Mucosa of descending colon (tissue), 3 donors: ENCODE measurements around the gene PTPRT. TPM values are rescaled to one million over a fixed set of nuclear protein-coding genes. Genes with fewer than 3 reads are reported as not detected.

Experiments used
- ATAC-seq: fragments of 200-7000 bp; cut with Tn5 transposase; one replicate; pipeline ENCODE4 v1.9.1; 2020; ENCODE audit warnings: mild to moderate bottlenecking, moderate library complexity
- DNase-seq, 3 donors: peaks; one replicate each; pipeline ENCODE4 v3.0.0-alpha.2; 2020
- H3K36me3 ChIP-seq: fragments of 200-600 bp; one replicate; pipeline ENCODE4 v1.8.0; 2021; ENCODE audit warnings: low read depth, mild to moderate bottlenecking
- H3K4me1 ChIP-seq: fragments of 200-600 bp; one replicate; pipeline ENCODE4 v1.8.0; 2021; ENCODE audit warnings: low read depth, mild to moderate bottlenecking
- H3K4me3 ChIP-seq: fragments of 200-600 bp; one replicate; pipeline ENCODE4 v1.8.0; 2021; ENCODE audit warnings: mild to moderate bottlenecking
- H3K9me3 ChIP-seq: fragments of 200-600 bp; one replicate; pipeline ENCODE4 v1.8.0; 2021; ENCODE audit warnings: mild to moderate bottlenecking
- CTCF ChIP-seq: fragments of 200-600 bp; IDR thresholded peaks from one replicate; pipeline ENCODE4 v1.8.0; 2022; ENCODE audit warnings: antibody characterized with exemption, mild to moderate bottlenecking
- intact Hi-C, 2 donors: fragments of 100-400 bp; cut with DNase I in 1 of 2; cut with micrococcal nuclease in 1 of 2; formaldehyde crosslinking; loops; one replicate each; pipeline versions ENCODE4 v1.11.0 to v1.11.1; 2022; cut with DNase I, micrococcal nuclease
- total RNA-seq, 3 donors: library from RNA; stranded (reverse); fragmentation: NEBNext Ultra II Directional in 2 of 3; extraction: Animal tissue kit (Norgen Biotek cat#: 25700) in 2 of 3; gene quantifications; one replicate each; pipeline versions ENCODE4 v1.2.1 to v1.2.4, GENCODE V29; 2021 to 2023
- donor health status: DM: no; HTN: no; CAD: no; lungs with moderate emphysema.
- donor health status: DM: no; HTN: no; CAD: no.
- donor health status: DM: no; HTN: yes; CAD: no.

The PTPRT gene
- total RNA-seq, 3 donors from 2014 or later, result 0.19 to 0.43 (median 0.38) TPM

DNA sequence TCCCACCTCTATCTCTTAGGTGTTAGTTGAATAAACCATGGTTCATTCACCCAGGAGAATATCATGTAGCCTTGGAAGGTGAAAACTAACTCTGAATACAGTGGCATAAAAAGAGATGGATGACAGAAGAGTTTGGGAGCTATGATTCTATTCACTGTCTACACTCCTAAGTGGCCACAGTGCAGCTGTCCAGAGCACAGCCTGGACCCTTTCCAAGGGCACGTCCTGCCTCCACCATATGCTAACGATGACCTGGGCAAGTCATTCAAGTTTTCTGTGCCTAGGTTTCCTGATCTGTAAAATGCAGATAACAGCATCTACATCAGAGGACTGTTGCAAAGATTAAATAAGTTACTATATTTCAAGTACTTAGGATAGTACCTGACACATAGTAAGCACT is 314.1 kb downstream of the PTPRT start:
- no peak for ATAC-seq
- no peak overlapping the region for H3K4me3 ChIP-seq
- no peaks in the 10 kb centered on the region for H3K4me1 ChIP-seq
- no peaks in the 10 kb centered on the region for H3K36me3 ChIP-seq
- no peak for DNase-seq
- H3K9me3 ChIP-seq, result no peaks in the 10 kb centered on the region
- intact Hi-C loops, result no loop called here
- TF ChIP-seq CTCF, result no peak

DNA sequence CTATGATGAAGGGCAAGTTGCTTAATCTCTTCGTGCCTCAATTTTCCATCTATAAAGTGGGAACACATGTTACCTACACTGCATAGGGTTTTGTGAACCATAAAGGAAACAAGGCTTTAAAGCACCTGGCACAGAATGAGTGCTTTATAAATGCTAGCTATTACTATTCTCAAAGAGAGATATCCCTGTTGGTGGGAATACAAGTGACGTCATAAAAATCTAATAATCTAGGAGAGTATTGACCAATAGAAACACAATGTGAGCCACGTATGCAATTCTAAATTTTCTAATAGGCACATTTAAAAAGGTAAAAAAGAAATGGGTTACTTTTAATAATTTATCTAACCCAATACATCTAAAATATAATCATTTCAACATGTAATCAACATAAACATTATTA is 316.4 kb downstream of the PTPRT start:
- Histone ChIP-seq H3K4me1 (no peaks in the 10 kb centered on the region), H3K4me3 (no peak overlapping the region), H3K9me3 (no peaks in the 10 kb centered on the region), H3K36me3 (no peaks in the 10 kb centered on the region)
- DNase-seq (no peak), ATAC-seq (no peak)
- intact Hi-C loops, result no loop called here
- TF ChIP-seq CTCF, result no peak

DNA sequence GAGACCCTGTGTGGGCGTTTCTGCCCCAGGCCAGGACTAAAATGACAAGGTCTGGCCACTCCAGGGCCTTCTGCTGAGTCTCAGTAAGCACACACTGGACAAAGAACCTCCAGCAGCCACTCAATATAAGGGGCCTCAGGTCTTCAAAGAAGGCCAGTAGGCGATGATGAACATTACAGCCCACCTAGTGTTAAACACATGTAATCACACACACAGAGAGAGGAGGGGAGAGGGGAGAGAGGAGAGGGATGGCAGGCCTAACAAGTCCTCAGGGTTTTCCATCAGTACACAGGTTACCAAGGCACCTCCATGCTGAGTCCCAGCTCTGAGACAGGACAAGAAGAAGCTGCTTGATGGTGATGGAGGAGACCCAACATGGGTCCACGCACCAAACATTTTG is 325.6 kb downstream of the PTPRT start:
- Histone ChIP-seq H3K36me3 (no peaks in the 10 kb centered on the region), H3K4me1 (no peaks in the 10 kb centered on the region), H3K4me3 (no peak overlapping the region), H3K9me3 (no peaks in the 10 kb centered on the region)
- TF ChIP-seq CTCF, result no peak
- no peak for ATAC-seq
- intact Hi-C loops, result no loop called here
- no peak for DNase-seq

- DNase-seq (no peak), ATAC-seq (no peak)
- H3K9me3 ChIP-seq, result no peaks in the 10 kb centered on the region
- no peaks in the 10 kb centered on the region for H3K4me1 ChIP-seq
- no peaks in the 10 kb centered on the region for H3K36me3 ChIP-seq
- intact Hi-C loops, result no loop called here
- H3K4me3 ChIP-seq, result no peak overlapping the region
- TF ChIP-seq CTCF, result no peak
Observed at GRCh38 chr20:42862446-42862845, 327.3 kb downstream of the PTPRT start.

DNA sequence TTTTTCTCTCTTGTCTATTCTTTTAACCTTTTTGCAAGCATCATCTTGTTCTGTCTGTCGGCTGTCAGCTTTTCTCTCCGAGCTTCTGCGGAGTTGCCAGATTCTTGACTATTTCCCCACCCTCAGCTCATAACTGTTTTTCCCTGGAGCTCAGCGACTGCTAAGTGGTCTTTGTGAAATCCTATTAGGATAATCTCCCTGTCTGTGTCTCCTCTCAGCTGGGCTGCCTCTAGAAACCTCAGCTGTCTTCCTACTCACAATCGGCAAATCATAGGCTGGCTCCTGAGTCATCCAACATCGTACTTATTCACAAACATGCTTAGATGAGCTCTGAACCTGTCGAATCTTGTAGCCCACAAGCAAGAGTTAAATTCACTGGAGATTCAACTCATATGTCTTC is 332.3 kb downstream of the PTPRT start:
- TF ChIP-seq CTCF, result no peak
- intact Hi-C loops, result no loop called here
- no peaks in the 10 kb centered on the region for H3K9me3 ChIP-seq
- ATAC-seq, result no peak
- H3K36me3 ChIP-seq, result no peaks in the 10 kb centered on the region
- H3K4me1 ChIP-seq, result no peaks in the 10 kb centered on the region
- H3K4me3 ChIP-seq, result no peak overlapping the region
- DNase-seq, result no peak

DNA sequence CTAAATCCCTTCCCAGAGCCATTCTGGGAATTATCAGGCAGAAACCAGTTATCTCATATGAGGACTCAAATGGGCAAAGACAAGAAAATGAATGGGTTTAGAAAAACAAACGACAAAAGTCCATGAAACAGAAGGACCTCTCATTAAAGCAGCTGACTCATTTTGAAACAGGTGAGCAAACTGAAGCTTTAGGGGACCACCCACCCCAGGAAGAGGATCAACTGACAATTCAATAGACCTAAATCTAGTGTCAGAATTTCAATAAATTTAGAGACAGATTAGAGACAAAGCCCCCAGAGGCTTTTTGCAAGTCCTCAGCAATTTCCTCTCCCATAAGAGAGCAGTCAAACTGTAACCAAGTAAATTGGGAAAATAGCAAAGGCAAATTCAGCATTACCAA is 333.8 kb downstream of the PTPRT start:
- no peak for ATAC-seq
- no peak for DNase-seq
- Histone ChIP-seq H3K36me3 (no peaks in the 10 kb centered on the region), H3K4me1 (no peaks in the 10 kb centered on the region), H3K4me3 (no peak overlapping the region), H3K9me3 (no peaks in the 10 kb centered on the region)
- no peak for TF ChIP-seq CTCF
- intact Hi-C loops, result no loop called here
